Endothelial cell of umbilical vein (primary cell): Measurements from ENCODE around the gene MRPS27. TPM values are rescaled to one million over a fixed set of nuclear protein-coding genes. Genes with fewer than 3 reads are reported as not detected.

ENCODE experiments used
- BruUV-seq: library from RNA; stranded (reverse); fragments of 400-500 nt; replicated peaks from 2 replicates; lab custom pipeline; 2021; lab: Mats Ljungman, UMichigan
- CTCF ChIA-PET: fragments of 300-600, 350-600 bp; sonication (Branson Sonifier 250); formaldehyde crosslinking; loops from one replicate; lab custom pipeline; 2021; ENCODE audit warnings: antibody characterized with exemption, inconsistent platforms; lab: Charles Lee
- POLR2A ChIA-PET: fragments of 300-600, 350-600 bp; sonication (Branson Sonifier 250); formaldehyde crosslinking; loops from one replicate; lab custom pipeline; 2021; ENCODE audit warnings: antibody characterized with exemption, inconsistent platforms; lab: Charles Lee
- DNase-seq: peaks from one replicate; pipeline ENCODE4 v3.0.0-alpha.2; 2011; ENCODE audit warnings: low read depth, low spot score
- FAIRE-seq: peaks from 2 replicates; lab custom pipeline; 2011; peaks lifted over from hg19 to GRCh38; lab: Jason Lieb, UNC
- H2AFZ ChIP-seq: 2 replicates; pipeline ENCODE4 v1.6.0; 2012; ENCODE audit warnings: low read depth, low read length, control low read depth, inconsistent platforms
- H3K27ac ChIP-seq: 2 replicates; pipeline ENCODE4 v1.5.1; 2011; ENCODE audit warnings: low read depth, mild to moderate bottlenecking, control low read depth, low read length, moderate library complexity; ENCODE audit not compliant: insufficient read depth
- H3K27me3 ChIP-seq, 2 experiments: 2 replicates each; pipeline versions ENCODE4 v1.6.0 to v1.6.1; 2011; ENCODE audit warnings: low read length in 2 of 2, mixed read lengths in 1 of 2; ENCODE audit not compliant: control insufficient read depth in 2 of 2, insufficient read depth in 2 of 2
- H3K36me3 ChIP-seq, 2 experiments: 2 replicates in 1 of 2; 3 replicates in 1 of 2; pipeline ENCODE4 v1.5.1; 2011; ENCODE audit warnings: low read length in 2 of 2, mild to moderate bottlenecking in 1 of 2, moderate library complexity in 1 of 2; ENCODE audit not compliant: control insufficient read depth in 2 of 2, insufficient read depth in 2 of 2; ENCODE audit errors: extremely low read depth in 1 of 2
- H3K4me1 ChIP-seq: 3 replicates; pipeline ENCODE4 v1.5.1; 2011; ENCODE audit warnings: mild to moderate bottlenecking, low read length; ENCODE audit not compliant: control insufficient read depth, insufficient read depth; ENCODE audit errors: extremely low read depth
- H3K4me2 ChIP-seq: 2 replicates; pipeline ENCODE4 v1.6.1; 2011; ENCODE audit warnings: low read length, control low read depth, mixed read lengths; ENCODE audit not compliant: insufficient read depth
- H3K4me3 ChIP-seq, 3 experiments: fragments of 200-600 bp in 1 of 3; sonication (generic), shearing (Covaris generic) in 1 of 3; replicated peaks in 1 of 3; 2 replicates each; pipeline ENCODE4 v1.5.1; 2011 to 2016; ENCODE audit warnings: control low read depth in 3 of 3, low read length in 3 of 3, mild to moderate bottlenecking in 2 of 3, inconsistent platforms in 1 of 3, low read depth in 1 of 3, moderate library complexity in 1 of 3; ENCODE audit not compliant: insufficient read depth in 1 of 3
- H3K79me2 ChIP-seq: 2 replicates; pipeline ENCODE4 v1.6.0; 2012; ENCODE audit warnings: low read length, inconsistent platforms; ENCODE audit not compliant: control insufficient read depth, insufficient read depth
- H3K9ac ChIP-seq: replicated peaks from 2 replicates; pipeline ENCODE3; 2011; ENCODE audit warnings: low read length, control low read depth; ENCODE audit not compliant: insufficient read depth; ENCODE audit errors: extremely low read depth
- H3K9me1 ChIP-seq: replicated peaks from 3 replicates; pipeline ENCODE4 v1.6.0; 2011; ENCODE audit warnings: mild to moderate bottlenecking, low read length; ENCODE audit not compliant: control insufficient read depth, insufficient read depth; ENCODE audit errors: extremely low read depth
- H3K9me3 ChIP-seq: replicated peaks from 2 replicates; pipeline ENCODE4 v1.5.1; 2012; ENCODE audit warnings: low read length, inconsistent platforms; ENCODE audit not compliant: control insufficient read depth, insufficient read depth
- H4K20me1 ChIP-seq: replicated peaks from 2 replicates; pipeline ENCODE3; 2011; ENCODE audit warnings: mild to moderate bottlenecking, low read length; ENCODE audit not compliant: control insufficient read depth, insufficient read depth; ENCODE audit errors: extremely low read depth
- EZH2 ChIP-seq: IDR thresholded peaks from 2 replicates; pipeline ENCODE4 v1.6.1; 2012; ENCODE audit warnings: borderline replicate concordance, low read depth, mild to moderate bottlenecking, moderate library complexity, low read length, inconsistent platforms; ENCODE audit not compliant: severe bottlenecking
- FOS ChIP-seq: IDR thresholded peaks from 2 replicates; pipeline ENCODE4 v1.6.1; 2011; ENCODE audit warnings: mild to moderate bottlenecking, low read length, moderate library complexity, borderline replicate concordance; ENCODE audit not compliant: insufficient read depth
- GATA2 ChIP-seq: IDR thresholded peaks from 2 replicates; pipeline ENCODE4 v1.7.0; 2011; ENCODE audit warnings: low read depth, mild to moderate bottlenecking, moderate library complexity, mixed read lengths, low read length; ENCODE audit not compliant: insufficient read length, insufficient read depth
- JUN ChIP-seq: IDR thresholded peaks from 2 replicates; pipeline ENCODE4 v1.6.1; 2011; ENCODE audit warnings: borderline replicate concordance, low read depth; ENCODE audit not compliant: insufficient read length, insufficient read depth
- MYC ChIP-seq: IDR thresholded peaks from one replicate; pipeline ENCODE4 v1.6.1; 2011; ENCODE audit warnings: mild to moderate bottlenecking, low read depth, low read length
- POLR2A ChIP-seq: IDR thresholded peaks from 2 replicates; pipeline ENCODE4 v1.6.1; 2012; ENCODE audit warnings: low read depth, mild to moderate bottlenecking, control low read depth, low read length
- POLR2AphosphoS5 ChIP-seq: IDR thresholded peaks from 2 replicates; pipeline ENCODE4 v1.6.1; 2012; ENCODE audit warnings: low read depth, mild to moderate bottlenecking, control low read depth, low read length, moderate library complexity; ENCODE audit not compliant: insufficient read depth
- dilution Hi-C: fragments of 300-500 bp; cut with MboI; formaldehyde crosslinking; loops from one replicate; pipeline ENCODE4 v1.15.0; 2019; ENCODE audit warnings: low sequenced_read_pairs; ENCODE audit not compliant: extremely low pct_ligation_motif_present
- intact Hi-C: fragments of 100-400 bp; cut with micrococcal nuclease; formaldehyde crosslinking; loops from one replicate; pipeline ENCODE4 v1.10.0; 2022
- polyA plus RNA-seq, 4 experiments: library from polyadenylated mRNA; depleted of rRNA in 3 of 4; stranded (reverse) in 3 of 4; unstranded in 1 of 4; fragments of >200 nt; gene quantifications; 2 replicates each; pipeline versions ENCODE4 v1.2.1 to v1.2.3, GENCODE V29; 2011 to 2012; ENCODE audit warnings: missing spikeins in 1 of 4
- total RNA-seq: library from RNA; stranded (reverse); gene quantifications from 2 replicates; pipeline ENCODE4 v1.2.3, GENCODE V29; 2021
- TF ChIP-seq, protein P1 (sequence below), 2 donors: IDR thresholded peaks; 1 replicate in 1 of 2; 2 replicates in 1 of 2; pipeline ENCODE4 v1.5.1; 2011; ENCODE audit warnings: low read length in 2 of 2, mild to moderate bottlenecking in 2 of 2, moderate library complexity in 2 of 2, control low read depth in 1 of 2, inconsistent platforms in 1 of 2, low read depth in 1 of 2; ENCODE audit not compliant: insufficient read depth in 1 of 2; ENCODE audit errors: extremely low read depth in 1 of 2
- TF ChIP-seq, protein P2 (sequence below): IDR thresholded peaks from 2 replicates; pipeline ENCODE4 v1.6.1; 2011; ENCODE audit not compliant: insufficient read depth, insufficient read length

The MRPS27 gene
- total and polyA plus RNA-seq, 2 donors (not counting 3 experiments of a cell fraction or from before 2014, with no cell fraction given) = 56.0 to 67.1 TPM

DNA sequence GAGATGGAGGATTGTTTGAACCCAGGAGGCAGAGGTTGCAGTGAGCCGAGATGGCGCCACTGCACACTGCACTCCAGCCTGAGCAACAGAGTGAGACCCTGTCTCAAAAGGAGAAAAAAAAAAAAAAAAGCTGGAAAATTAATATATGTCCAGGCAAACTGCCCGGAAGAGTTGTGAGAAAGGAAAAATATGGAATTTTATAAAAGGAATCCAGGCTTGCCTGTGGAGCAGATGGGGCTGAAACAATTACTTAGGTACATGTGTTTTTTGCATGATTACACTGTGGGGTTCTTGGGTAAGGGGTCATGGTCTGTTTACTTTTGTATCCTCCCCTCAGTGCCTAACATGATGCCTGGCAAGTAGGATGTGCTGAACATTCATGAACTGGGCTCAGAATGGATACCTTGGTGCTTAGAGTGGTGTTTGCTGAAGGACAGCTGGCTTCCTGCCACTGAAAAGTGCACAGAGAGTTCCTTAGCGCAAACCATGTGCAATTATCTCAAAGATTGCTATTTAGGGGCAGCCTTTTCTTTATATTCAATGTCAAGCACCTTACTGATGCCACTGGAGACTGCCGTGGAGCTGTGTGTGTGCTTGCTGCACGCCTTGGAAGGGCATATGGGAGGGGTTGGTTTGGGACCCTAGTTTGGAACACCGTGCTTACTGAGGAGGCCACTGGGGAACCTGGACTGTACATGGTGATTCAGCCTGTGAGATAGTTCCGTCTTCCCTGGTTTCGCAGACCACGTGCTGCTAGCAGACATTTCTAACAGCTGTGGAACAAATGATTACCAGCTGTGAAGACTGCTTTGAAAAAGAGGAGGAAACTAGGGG lies 134.3 kb downstream of the MRPS27 start:
- dilution Hi-C loops (no loop called here), intact Hi-C loops (no loop called here)
- no peaks in the 10 kb centered on the region for H3K4me1 ChIP-seq
- H3K36me3 ChIP-seq = peaks cover 14 to 31% of the 10 kb centered on the region in 2 experiments
- TF ChIP-seq POLR2A = no peak
- no peak for TF ChIP-seq POLR2AphosphoS5
- TF ChIP-seq JUN = no peak
- TF ChIP-seq, protein P1, sequence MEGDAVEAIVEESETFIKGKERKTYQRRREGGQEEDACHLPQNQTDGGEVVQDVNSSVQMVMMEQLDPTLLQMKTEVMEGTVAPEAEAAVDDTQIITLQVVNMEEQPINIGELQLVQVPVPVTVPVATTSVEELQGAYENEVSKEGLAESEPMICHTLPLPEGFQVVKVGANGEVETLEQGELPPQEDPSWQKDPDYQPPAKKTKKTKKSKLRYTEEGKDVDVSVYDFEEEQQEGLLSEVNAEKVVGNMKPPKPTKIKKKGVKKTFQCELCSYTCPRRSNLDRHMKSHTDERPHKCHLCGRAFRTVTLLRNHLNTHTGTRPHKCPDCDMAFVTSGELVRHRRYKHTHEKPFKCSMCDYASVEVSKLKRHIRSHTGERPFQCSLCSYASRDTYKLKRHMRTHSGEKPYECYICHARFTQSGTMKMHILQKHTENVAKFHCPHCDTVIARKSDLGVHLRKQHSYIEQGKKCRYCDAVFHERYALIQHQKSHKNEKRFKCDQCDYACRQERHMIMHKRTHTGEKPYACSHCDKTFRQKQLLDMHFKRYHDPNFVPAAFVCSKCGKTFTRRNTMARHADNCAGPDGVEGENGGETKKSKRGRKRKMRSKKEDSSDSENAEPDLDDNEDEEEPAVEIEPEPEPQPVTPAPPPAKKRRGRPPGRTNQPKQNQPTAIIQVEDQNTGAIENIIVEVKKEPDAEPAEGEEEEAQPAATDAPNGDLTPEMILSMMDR (IDR thresholded peaks at IDR 0.05; ENCODE audit: extremely low read depth in 1 of 2, insufficient read depth in 1 of 2, low read depth in 1 of 2, low read length in 2 of 2) = no peak
- no peak for TF ChIP-seq GATA2
- no peak for TF ChIP-seq MYC
- TF ChIP-seq FOS = no peak
- TF ChIP-seq, protein P2, sequence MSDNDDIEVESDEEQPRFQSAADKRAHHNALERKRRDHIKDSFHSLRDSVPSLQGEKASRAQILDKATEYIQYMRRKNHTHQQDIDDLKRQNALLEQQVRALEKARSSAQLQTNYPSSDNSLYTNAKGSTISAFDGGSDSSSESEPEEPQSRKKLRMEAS = no peak
- TF ChIP-seq EZH2 = no peak
- H3K9me3 ChIP-seq = no peaks in the 10 kb centered on the region
- POLR2A ChIA-PET = interaction anchor here (0.6 kb wide), 1 partner anchor 63 kb away, joined by 3 read pairs; no protein-coding TSS in a partner anchor
- DNase-seq (no peak), FAIRE-seq (no peak)
- no peak overlapping the region for H3K4me3 ChIP-seq
- BruUV-seq = no TSS peak
- peaks cover 45% of the 10 kb centered on the region for H3K79me2 ChIP-seq
- no peaks in the 10 kb centered on the region for H3K27me3 ChIP-seq
- H3K9ac ChIP-seq = no peak overlapping the region
- no peak overlapping the region for H2AFZ ChIP-seq
- no peak overlapping the region for H3K4me2 ChIP-seq
- H4K20me1 ChIP-seq = peaks cover 2% of the 10 kb centered on the region
- CTCF ChIA-PET = interaction anchor here (1.4 kb wide), 1 partner anchor 123 kb away, joined by 3 read pairs; no protein-coding TSS in a partner anchor
- H3K9me1 ChIP-seq = no peaks in the 10 kb centered on the region
- no peak overlapping the region for H3K27ac ChIP-seq
